GM19397 (cell line): Measurements from ENCODE around the gene PCBP1.
"Not testable (repeated sequence)": the region's sequence is repeated elsewhere in the genome, so short reads cannot be mapped to it uniquely, and the experiment has no call there.

Experiments used
- ATAC-seq: cut with Tn5 transposase; IDR thresholded peaks from one replicate; pipeline ENCODE4 v1.9.1; 2021; ENCODE audit warnings: mild to moderate bottlenecking, moderate library complexity; ENCODE audit not compliant: unreplicated experiment

Gene PCBP1

DNA sequence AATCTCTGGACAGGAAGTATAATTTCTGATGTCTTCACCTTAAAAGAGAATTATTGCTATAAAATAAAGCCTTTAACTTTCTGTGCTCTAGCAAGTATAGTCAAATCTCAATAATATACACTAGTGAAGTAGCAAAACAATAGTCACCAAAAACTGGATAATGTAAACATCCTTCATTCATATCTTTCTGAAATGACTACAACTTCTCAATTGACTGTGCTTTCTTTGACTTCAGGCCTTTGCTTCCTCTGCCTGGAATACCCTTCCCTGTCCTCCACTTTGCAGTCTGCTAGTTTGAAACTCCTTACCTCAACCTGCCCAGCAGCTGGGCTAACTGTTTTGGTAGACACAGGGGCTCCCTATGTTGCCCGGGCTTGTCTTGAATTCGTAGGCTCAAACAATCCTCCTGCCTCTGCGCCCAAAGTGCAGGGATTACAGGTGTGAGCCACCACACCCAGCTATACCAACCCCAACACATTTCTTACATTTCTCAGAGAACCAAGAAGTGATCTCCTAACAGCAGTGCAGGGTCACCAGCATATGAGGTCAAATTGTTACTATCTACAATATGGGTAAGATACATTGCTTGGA is 6.6 kb upstream of the PCBP1 start:
- ATAC-seq = no peak

DNA sequence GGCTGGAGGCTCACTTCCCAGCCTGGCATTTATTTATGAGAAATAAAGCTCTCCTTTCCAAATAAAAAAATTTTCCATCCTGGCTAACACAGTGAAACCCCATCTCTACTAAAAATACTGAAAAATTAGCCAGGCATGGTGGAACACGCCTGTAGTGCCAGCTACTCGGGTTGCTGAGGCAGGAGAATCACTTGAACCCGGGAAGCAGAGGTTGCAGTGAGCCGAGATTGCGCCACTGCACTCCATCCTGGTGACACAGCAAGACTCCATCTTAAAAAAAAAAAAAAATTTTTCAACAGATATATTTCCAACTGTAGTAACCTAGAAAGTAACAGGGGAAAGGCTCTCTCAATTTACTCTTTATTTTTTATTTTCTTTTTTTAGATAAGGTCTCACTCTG is 6.1 kb upstream of the PCBP1 start:
- ATAC-seq = no peak

DNA sequence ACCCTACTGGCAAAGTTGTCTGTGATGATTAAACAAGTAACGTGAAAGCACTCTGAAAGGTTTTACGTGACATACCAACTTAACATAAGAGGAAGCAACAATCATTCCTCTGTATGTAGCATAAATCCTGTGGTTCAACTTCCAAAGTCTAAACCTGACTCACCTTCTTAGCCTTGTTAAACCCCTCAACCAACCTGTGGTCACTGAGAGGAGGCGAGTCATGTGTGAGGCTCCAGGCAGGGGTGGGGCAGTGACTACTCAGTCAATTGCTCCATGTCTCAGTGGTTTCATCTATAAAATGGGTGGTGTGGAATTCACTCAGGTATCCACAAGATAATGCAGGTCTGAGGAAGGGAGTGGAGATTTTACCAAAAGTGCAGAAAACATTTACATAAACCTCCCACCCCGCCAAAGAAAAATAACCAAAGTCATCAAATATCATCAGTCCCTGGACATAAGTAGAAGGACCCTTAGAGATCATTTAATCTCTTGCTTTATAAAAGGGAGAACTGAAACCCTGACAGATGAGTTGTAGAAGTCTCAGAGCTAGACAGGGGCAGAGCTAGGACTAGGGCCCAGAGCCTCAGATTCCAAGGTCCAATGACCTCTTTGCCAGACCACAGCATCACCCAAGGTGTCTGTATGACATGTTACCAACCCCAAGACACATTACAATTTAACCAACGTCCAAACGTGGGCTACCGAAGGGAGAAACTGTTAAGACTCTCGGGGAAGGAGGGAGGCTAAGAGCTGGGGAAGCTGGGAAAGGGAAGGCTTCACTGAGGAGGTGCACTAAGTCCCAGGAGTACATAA is 3.7 kb upstream of the PCBP1 start:
- ATAC-seq = no peak

DNA sequence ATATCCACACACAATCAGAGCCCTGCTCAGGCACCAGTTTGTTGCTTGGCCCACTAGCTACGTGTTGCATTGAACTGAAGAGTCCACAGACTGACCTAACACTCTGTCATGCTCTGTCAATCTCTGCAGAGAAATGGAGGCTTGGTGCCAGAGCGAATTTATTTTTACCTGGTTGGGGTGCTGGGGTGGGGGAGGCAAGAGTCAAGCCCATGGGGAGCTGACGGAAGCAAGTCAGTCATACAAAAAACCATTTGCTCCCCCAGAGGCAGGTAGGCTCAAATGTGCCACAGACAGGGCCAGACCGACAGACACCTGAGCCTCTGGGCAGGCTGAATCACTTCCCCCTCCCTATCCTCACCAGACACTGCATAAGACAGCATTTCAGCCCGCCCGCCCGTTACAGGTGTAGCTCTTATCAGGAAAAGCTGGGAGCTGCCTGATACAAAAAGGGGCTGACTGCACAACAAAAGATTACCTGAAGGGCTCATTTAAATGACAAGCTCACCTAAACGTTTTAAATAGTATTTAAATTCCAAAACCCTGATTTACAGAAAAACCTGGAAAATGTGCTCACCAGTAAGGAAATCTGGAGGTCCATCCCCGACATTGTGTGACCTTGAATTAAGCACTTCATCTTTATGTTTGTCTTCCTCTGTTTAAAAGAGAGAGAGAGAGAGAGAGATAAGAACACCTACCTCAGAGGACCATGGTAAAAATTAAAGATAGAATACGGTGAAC is 2.1 kb upstream of the PCBP1 start:
- ATAC-seq = no peak

- no peak for ATAC-seq
Observed at GRCh38 chr2:70085711-70086277, 1.5 kb upstream of the PCBP1 start.

- ATAC-seq = peak; percentile 36
Observed at GRCh38 chr2:70086278-70086837, 919 bp upstream of the PCBP1 start.

DNA sequence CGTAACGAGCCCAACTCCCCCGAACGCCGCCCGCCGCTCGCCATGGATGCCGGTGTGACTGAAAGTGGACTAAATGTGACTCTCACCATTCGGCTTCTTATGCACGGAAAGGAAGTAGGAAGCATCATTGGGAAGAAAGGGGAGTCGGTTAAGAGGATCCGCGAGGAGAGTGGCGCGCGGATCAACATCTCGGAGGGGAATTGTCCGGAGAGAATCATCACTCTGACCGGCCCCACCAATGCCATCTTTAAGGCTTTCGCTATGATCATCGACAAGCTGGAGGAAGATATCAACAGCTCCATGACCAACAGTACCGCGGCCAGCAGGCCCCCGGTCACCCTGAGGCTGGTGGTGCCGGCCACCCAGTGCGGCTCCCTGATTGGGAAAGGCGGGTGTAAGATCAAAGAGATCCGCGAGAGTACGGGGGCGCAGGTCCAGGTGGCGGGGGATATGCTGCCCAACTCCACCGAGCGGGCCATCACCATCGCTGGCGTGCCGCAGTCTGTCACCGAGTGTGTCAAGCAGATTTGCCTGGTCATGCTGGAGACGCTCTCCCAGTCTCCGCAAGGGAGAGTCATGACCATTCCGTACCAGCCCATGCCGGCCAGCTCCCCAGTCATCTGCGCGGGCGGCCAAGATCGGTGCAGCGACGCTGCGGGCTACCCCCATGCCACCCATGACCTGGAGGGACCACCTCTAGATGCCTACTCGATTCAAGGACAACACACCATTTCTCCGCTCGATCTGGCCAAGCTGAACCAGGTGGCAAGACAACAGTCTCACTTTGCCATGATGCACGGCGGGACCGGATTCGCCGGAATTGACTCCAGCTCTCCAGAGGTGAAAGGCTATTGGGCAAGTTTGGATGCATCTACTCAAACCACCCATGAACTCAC is 673 bp downstream of the PCBP1 start:
- no peak for ATAC-seq

DNA sequence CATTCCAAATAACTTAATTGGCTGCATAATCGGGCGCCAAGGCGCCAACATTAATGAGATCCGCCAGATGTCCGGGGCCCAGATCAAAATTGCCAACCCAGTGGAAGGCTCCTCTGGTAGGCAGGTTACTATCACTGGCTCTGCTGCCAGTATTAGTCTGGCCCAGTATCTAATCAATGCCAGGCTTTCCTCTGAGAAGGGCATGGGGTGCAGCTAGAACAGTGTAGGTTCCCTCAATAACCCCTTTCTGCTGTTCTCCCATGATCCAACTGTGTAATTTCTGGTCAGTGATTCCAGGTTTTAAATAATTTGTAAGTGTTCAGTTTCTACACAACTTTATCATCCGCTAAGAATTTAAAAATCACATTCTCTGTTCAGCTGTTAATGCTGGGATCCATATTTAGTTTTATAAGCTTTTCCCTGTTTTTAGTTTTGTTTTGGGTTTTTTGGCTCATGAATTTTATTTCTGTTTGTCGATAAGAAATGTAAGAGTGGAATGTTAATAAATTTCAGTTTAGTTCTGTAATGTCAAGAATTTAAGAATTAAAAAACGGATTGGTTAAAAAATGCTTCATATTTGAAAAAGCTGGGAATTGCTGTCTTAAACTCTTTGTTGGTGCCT is 1.4 kb downstream of the PCBP1 start:
- ATAC-seq = no peak

DNA sequence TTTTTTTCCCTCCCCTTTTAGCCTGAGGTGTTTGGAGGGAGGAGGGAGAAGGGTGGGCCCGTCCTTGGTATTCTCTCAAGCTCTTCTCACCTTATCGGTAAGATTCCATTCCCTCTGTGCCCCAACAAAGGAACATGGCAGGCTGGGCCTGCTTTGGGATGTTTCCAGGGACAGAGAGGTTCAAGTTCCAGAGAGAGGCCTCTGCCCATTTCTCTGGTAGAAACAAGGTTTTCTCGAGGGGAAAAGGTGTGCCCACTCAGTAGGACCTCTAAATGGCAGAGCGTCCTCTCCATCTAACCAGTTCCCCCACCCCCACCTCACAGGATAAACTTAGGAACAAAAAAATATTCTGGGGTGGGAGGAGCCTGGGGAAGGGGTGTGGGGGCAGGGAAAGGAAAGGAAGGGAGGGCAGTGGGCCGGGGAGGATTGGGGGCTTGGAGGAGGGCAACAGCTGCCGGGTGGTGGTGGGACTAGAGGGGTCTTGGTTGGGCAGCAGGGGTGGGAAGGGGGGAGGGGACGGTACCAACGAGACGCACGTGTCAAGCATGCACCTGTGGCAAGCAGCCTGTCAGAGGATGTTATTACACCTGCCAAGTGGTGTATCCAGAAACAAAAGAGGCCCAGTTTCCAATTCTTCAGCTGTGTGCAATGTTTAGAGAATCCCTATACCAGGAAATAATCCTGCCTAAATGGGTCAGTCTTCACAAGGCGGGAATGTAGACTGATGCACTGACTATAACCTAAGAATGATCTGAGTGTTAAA is 2.1 kb downstream of the PCBP1 start:
- ATAC-seq = no peak

DNA sequence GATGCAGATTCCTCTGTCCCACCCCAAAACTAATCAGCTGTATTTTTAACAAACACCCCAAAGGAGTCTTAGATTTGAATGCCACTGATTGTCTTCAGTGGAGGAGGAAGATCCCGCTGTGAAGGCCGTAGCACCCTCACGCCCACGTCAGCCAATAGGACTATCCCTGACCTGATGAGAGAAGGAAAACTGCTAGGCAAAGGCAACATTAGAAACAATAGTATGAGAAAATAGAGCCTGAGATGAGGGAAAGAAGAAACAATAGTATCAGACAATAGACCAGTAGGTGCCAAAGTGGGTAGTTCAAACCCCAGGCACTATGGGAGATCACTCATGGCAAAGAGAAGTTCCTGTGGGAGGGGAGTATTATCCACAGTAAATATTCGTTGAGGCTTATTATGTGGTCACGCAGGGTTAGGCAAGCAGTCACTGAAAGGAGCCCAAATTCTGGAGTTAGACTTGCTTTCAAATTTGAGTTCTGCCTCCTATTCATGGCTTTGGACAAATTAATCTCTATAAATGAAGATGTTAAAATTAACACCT is 2.8 kb downstream of the PCBP1 start:
- no peak for ATAC-seq

- ATAC-seq = no peak
Observed at GRCh38 chr2:70090706-70091334, 3.5 kb downstream of the PCBP1 start.

GRCh38 chr2:70091364-70091763 is 4.1 kb downstream of the PCBP1 start:
- no peak for ATAC-seq

DNA sequence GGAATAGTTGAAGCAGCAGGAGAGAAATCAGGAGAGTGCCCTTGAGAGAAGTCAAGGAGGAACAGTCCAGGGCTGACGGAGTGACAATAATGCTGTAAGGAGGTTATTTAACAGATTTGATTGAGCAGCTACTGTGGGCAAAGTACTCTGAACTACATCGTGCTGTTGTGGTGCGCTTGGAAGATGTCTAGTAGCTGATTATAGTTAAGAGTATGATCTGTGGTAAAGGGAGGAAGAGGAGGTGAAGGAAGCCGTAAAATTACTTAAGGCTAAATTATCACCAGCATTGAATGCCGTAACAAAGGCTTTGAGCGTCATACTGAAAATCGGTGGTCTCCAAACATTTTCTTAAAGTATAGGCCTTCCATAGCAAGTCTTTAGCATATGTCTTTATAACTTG is 4.5 kb downstream of the PCBP1 start:
- no peak for ATAC-seq

DNA sequence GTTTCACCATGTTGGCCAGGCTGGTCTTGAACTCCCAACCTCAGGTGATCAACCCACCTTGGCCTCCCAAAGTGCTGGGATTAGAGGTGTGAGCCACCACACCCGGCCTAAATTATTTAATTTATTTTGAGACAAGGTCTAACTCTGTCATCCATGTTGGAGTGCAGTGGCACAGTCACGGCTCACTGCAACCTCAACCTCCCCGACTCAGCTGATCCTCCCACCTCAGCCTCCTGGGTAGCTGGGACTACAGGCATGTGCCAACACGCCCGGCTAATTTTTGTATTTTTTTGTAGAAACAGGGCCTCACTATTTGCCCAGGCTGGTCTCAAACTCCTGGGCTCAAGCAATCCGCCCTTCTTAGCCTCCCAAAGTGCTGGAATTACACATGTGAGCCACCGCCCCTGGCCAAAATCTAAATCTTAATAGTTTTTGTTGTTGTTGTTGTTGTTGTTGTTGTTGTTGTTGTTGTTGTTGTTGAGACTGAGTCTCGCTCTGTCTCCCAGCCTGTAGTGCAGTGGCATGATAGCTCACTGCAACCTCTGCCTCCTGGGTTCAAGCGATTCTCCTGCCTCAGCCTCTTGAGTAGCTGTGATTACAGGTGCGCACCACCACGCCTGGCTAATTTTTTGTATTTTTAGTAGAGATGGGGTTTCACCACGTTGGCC is 5.4 kb downstream of the PCBP1 start:
- ATAC-seq = not testable (repeated sequence)

- no peak for ATAC-seq
Observed at GRCh38 chr2:70094171-70094977, 7.1 kb downstream of the PCBP1 start.

- peak; percentile 70 for ATAC-seq
Observed at GRCh38 chr2:70094978-70095719, 7.9 kb downstream of the PCBP1 start.
